Raji (cell line): ENCODE results near the gene SORBS1.

Experiments
- POLR2A ChIP-seq: IDR thresholded peaks from 2 replicates; pipeline ENCODE4 v1.6.1; 2011; ENCODE audit warnings: low read depth, low read length, control low read depth; ENCODE audit not compliant: insufficient read depth

The SORBS1 gene

DNA sequence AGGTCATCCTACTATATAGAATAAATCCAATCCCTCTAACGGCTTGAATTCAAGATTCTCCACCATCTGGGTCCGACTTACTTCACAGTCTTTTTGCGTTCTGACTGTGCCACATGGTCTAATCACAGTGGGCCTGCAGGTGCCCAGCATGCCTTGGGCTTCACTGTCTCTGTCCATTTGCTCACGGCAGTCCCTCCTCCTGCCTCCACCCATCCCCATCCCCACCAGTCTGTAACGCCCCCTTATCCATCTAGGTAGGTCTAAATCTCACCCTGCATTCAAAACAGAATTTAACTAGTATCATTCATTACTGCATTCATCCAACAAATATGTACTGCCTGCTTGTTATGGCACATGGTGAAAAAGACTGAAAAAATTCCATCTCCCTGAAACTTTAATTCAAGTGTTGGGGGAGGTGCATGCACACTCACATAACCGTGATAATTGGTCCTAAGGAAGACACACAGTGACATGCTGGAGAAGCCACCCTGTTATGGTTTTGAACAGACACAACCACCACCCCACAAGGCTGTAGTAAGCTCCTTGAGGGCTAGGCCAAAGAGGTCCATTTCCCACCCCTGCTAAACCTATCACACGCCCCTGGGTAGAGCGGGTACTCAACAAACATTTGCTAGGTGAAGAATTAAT, 24.2 kb downstream of the SORBS1 start:
- TF ChIP-seq POLR2A: no peak

DNA sequence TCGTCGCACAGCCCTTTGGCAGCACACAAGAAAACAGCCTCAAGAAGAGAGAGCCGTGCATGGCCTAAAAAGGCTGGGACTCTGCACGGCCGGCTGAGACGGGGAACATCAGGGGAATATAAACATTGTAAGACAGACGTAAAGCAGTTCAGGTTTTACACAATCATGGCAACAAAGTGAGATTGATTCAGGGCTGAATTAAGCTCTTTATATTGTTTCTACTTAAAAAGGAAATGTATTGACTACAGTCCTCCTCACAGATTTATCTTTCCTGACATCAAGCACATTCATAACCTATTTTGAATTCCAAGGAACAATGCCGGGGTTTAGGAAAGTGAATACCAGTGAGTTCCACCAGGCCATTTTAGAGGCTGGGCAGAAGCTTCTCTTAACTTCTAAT, 25.2 kb downstream of the SORBS1 start:
- TF ChIP-seq POLR2A: no peak

DNA sequence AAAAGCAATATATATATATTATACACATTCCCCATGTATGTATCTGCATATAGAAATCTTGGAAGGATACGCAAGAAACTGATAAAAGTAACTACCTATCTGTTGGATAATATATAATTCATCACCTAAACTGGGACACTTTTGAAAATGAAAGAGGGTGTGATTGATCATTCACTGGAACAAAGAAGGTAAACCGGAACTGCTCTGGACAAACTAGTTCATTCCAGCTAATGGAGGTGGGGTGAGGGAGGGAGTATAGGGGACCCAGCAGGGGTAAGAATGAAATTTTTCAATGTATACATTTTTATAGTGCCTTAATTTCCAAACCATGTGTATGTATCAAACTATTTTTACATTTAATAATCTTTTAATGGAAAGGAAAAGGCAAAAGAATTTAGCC, 25.6 kb downstream of the SORBS1 start:
- TF ChIP-seq POLR2A: no peak

GRCh38 chr10:95533590-95533989, 27.6 kb downstream of the SORBS1 start:
- no peak for TF ChIP-seq POLR2A

- TF ChIP-seq POLR2A: no peak
Observed at GRCh38 chr10:95532536-95532935, 28.6 kb downstream of the SORBS1 start.

DNA sequence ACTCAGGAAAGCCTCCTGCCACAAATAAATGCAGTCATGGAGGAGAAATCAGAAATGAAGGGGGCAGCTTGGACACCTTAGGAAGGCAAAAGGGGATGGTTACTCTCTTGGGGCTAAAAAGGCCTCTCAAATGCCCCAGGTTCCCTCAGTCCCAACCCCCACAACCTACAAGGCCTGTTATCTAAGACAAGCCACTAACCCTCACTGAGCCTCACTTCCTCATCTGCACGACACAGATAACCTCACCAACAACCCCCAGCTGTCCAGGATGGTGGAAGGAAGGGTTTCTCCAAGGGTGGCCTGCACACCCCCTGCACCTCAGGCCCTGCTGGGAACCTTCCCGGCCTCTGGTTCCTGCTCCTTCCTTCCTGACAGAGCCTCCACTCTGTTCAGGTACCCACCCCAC, 29.2 kb downstream of the SORBS1 start:
- no peak for TF ChIP-seq POLR2A

- no peak for TF ChIP-seq POLR2A
Observed at GRCh38 chr10:95531058-95531809, 29.9 kb downstream of the SORBS1 start.

DNA sequence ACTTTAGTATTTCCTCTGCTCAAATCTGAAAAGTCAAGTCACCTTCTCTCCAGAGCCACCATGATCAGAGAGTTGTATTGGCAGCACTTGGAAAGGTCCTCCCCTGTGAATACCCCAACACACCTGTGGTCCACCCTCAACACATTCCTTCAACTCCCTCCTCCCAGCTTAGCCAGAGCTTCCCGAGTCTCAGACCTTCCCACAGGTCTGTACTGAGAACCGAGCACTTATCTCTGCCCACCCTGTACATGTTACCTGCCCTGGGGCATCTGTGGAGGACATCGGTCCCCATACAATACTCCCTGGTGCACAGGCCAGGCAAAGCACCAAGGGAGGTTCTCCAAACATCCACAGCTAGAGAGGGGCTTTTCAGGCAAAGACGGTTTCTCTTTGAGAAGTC, 30.6 kb downstream of the SORBS1 start:
- TF ChIP-seq POLR2A: no peak

- no peak for TF ChIP-seq POLR2A
Observed at GRCh38 chr10:95530029-95530428, 31.1 kb downstream of the SORBS1 start.

DNA sequence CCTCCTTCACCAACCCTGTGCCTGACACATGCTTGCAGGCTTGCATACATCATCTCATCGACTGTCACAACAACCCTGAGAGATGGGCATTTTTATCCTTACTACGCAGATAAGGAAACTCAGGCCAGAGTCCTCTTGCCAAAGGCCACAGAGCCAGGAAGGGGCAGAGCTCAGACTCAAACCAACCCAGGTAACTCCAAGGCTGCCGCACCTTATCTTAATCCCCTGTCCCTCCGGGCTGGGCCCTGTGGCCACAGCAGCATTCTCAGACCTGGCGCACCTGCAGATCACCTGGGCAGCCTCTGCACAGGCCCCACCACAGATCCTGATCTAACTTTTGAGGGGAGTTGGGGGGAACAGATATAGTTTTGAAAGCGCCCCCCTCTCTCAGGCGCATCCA, 35.1 kb downstream of the SORBS1 start:
- no peak for TF ChIP-seq POLR2A

DNA sequence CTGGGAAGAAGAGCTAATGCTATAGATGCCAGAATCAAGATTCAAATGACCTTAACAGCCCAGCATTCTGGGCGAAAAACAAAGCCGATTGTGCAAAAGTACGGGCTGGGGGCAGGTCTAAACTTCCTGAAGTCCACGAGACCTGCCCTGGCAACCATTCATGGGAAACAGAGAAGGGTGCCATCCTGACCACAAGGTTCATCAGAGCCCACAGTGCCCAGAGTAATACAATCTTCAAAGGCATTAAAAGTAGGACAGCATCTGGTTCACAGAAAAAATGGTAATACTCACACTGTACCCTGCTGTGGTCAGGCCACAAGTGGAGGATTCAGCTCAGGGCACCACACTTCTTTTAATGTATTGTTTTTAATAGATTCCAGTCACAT, 36.1 kb downstream of the SORBS1 start:
- no peak for TF ChIP-seq POLR2A

- TF ChIP-seq POLR2A: no peak
Observed at GRCh38 chr10:95524358-95525032, 36.7 kb downstream of the SORBS1 start.

GRCh38 chr10:95522117-95522516, 39.1 kb downstream of the SORBS1 start:
- TF ChIP-seq POLR2A: no peak

DNA sequence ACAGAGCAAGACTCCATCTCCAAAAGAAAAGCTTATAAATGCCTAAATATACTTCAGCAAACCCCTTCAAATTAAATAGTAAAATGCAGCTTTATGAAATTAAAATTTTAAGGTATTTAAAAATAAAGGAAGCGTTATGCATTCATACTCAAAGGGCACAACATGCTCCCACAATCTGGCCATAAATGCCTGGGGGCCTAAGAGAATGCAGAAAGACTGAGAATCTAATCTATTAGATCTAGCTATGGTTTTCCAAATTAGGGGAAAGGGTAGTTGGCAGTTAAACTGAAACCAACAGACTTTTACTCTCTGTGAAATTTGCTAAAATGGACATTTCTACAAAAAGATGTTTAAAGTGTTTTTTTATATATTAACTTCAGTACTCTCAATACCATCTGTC, 40.6 kb downstream of the SORBS1 start:
- TF ChIP-seq POLR2A: no peak

DNA sequence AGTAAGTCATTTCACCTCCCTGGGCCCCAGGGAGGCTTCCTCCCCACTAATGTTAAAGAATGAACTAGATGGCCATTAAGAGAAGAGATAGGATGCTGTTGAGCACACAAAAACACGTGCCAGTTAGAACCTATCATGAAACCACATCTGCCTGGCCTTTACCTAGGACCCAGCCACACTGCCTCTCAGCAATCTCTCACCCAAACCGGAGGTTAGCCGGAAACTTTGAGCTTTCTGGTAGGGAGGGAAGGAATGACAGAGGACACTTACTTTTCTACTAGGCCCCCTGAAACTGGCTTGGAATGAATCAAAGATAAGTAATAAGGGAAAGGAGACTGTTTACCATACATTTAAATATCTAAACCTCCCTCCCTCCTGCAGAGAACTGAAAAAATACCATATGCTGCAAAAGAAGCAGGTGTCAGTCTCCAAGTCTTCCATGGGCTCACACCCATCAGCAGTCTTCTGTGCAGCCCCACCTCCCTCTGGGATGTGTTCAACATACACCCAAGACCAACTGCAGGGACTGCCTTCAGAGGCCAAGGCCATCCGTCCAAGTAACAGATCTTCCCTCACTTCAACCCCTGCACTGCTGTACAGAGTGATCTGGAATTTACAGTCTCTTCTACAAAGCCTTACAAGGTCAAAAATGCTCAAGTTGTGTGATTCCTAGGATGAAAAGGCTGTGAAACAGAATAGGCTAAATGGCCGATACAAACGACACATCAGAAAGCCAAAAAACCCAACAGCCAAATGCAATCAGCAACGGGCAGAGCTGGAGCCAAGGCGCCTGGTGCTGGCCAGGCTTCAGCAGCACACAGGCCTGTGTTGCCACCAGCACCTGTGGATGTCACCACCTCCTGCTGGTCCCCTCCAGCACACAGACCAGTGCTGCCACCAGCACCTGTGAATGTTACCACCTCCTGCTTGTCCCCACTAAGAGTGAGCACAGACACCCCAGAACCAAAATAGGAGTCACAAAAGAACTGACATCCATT, 42.4 kb downstream of the SORBS1 start:
- no peak for TF ChIP-seq POLR2A
